ENCODE measurements around the gene RAPGEF5. TPM values are rescaled to one million over a fixed set of nuclear protein-coding genes. Genes with fewer than 3 reads are reported as not detected.

RAPGEF5 gene
- polyA plus RNA-seq, 1 donor, result 14.6 TPM

- no peak for DNase-seq
Measured at GRCh38 chr7:22256541-22257096, 100.3 kb downstream of the RAPGEF5 start.

GRCh38 chr7:22255834-22256233 lies 101.1 kb downstream of the RAPGEF5 start:
- DNase-seq, result no peak

GRCh38 chr7:22255342-22255741 lies 101.6 kb downstream of the RAPGEF5 start:
- no peak for DNase-seq

- no peak for DNase-seq
Measured at GRCh38 chr7:22252936-22253536, 103.9 kb downstream of the RAPGEF5 start.

- peak; percentile 8 for DNase-seq
Measured at GRCh38 chr7:22252016-22252415, 104.9 kb downstream of the RAPGEF5 start.

GRCh38 chr7:22251281-22251680 lies 105.7 kb downstream of the RAPGEF5 start:
- no peak for DNase-seq

GRCh38 chr7:22250390-22250789 lies 106.6 kb downstream of the RAPGEF5 start:
- no peak for DNase-seq

- DNase-seq, result no peak
Measured at GRCh38 chr7:22248111-22248809, 108.7 kb downstream of the RAPGEF5 start.

- DNase-seq, result no peak
Measured at GRCh38 chr7:22241805-22242390, 115.1 kb downstream of the RAPGEF5 start.

- no peak for DNase-seq
Measured at GRCh38 chr7:22240904-22241571, 115.9 kb downstream of the RAPGEF5 start.

GRCh38 chr7:22238354-22239311 lies 118.3 kb downstream of the RAPGEF5 start:
- no peak for DNase-seq

- DNase-seq, result no peak
Measured at GRCh38 chr7:22235134-22235533, 121.8 kb downstream of the RAPGEF5 start.

GRCh38 chr7:22234227-22234626 lies 122.7 kb downstream of the RAPGEF5 start:
- DNase-seq, result no peak

GRCh38 chr7:22231806-22232205 lies 125.1 kb downstream of the RAPGEF5 start:
- DNase-seq, result no peak

GRCh38 chr7:22231141-22231540 lies 125.8 kb downstream of the RAPGEF5 start:
- DNase-seq, result no peak

GRCh38 chr7:22230238-22230637 lies 126.7 kb downstream of the RAPGEF5 start:
- no peak for DNase-seq

- no peak for DNase-seq
Measured at GRCh38 chr7:22229148-22229547, 127.8 kb downstream of the RAPGEF5 start.

GRCh38 chr7:22223807-22224206 lies 133.1 kb downstream of the RAPGEF5 start:
- no peak for DNase-seq

GRCh38 chr7:22220941-22221340 lies 136.0 kb downstream of the RAPGEF5 start:
- no peak for DNase-seq

- DNase-seq, result peak; percentile 3
Measured at GRCh38 chr7:22219739-22220493, 137.0 kb downstream of the RAPGEF5 start.

- DNase-seq, result no peak
Measured at GRCh38 chr7:22219036-22219435, 137.9 kb downstream of the RAPGEF5 start.
